ENCODE data around the gene RFPL3.

DNA sequence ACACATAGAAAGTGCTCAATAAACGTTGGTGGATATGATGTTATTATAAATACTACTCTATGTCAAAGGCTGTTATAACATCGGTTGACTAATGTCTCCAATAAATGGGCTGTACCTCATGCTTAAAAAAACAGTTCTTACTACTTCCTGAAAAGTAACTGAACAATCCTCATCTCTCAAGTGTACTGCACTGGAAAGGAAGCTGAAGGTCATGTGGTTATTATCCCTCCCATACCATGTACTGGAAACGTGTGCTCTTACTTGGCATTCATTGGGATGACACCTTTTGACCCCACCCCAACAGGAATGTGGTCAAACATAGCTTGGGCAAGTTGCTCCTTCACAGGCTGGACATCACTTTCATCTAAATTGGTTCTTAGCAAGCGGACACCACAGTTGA, 43.8 kb downstream of the RFPL3 start:
- TF ChIP-seq POLR2A (IDR thresholded peaks at IDR 0.05) (no peak), POLR2AphosphoS5 (IDR thresholded peaks at IDR 0.05) (no peak), EP300 (IDR thresholded peaks at IDR 0.05) (no peak)
- TF ChIP-seq, protein P1, sequence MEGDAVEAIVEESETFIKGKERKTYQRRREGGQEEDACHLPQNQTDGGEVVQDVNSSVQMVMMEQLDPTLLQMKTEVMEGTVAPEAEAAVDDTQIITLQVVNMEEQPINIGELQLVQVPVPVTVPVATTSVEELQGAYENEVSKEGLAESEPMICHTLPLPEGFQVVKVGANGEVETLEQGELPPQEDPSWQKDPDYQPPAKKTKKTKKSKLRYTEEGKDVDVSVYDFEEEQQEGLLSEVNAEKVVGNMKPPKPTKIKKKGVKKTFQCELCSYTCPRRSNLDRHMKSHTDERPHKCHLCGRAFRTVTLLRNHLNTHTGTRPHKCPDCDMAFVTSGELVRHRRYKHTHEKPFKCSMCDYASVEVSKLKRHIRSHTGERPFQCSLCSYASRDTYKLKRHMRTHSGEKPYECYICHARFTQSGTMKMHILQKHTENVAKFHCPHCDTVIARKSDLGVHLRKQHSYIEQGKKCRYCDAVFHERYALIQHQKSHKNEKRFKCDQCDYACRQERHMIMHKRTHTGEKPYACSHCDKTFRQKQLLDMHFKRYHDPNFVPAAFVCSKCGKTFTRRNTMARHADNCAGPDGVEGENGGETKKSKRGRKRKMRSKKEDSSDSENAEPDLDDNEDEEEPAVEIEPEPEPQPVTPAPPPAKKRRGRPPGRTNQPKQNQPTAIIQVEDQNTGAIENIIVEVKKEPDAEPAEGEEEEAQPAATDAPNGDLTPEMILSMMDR (IDR thresholded peaks at IDR 0.05), result no peak
